Stimulated activated CD8-positive, alpha-beta memory T cell treated with anti-CD3 and anti-CD28 coated beads, Interleukin-7, amount 100 ng/mL, for 24 hours (primary cell): ENCODE data around the gene ESYT2.
"Not testable (repeated sequence)": the region's sequence is repeated elsewhere in the genome, so short reads cannot be mapped to it uniquely, and the experiment has no call there.

Experiments used
- DNase-seq: peaks from one replicate; pipeline ENCODE4 v3.0.0-alpha.2; 2020; ENCODE audit warnings: low read depth

Gene ESYT2

GRCh38 chr7:158856883-158857668 lies 27.8 kb upstream of the ESYT2 start:
- no peak for DNase-seq

GRCh38 chr7:158854681-158855081 lies 25.4 kb upstream of the ESYT2 start:
- no peak for DNase-seq

- DNase-seq = no peak
Observed at GRCh38 chr7:158850545-158851102, 21.3 kb upstream of the ESYT2 start.

- no peak for DNase-seq
Observed at GRCh38 chr7:158849768-158850544, 20.6 kb upstream of the ESYT2 start.

- no peak for DNase-seq
Observed at GRCh38 chr7:158849442-158849767, 20.1 kb upstream of the ESYT2 start.

GRCh38 chr7:158847451-158847866 lies 18.1 kb upstream of the ESYT2 start:
- DNase-seq = no peak

GRCh38 chr7:158846304-158846703 lies 17.0 kb upstream of the ESYT2 start:
- no peak for DNase-seq

GRCh38 chr7:158843771-158844170 lies 14.5 kb upstream of the ESYT2 start:
- no peak for DNase-seq

GRCh38 chr7:158842486-158842885 lies 13.2 kb upstream of the ESYT2 start:
- DNase-seq = no peak

- no peak for DNase-seq
Observed at GRCh38 chr7:158840604-158841003, 11.3 kb upstream of the ESYT2 start.

GRCh38 chr7:158839177-158839576 lies 9.9 kb upstream of the ESYT2 start:
- not testable (repeated sequence) for DNase-seq

GRCh38 chr7:158837790-158838637 lies 8.7 kb upstream of the ESYT2 start:
- DNase-seq = no peak

- no peak for DNase-seq
Observed at GRCh38 chr7:158836692-158837091, 7.4 kb upstream of the ESYT2 start.

GRCh38 chr7:158834878-158835784 lies 5.8 kb upstream of the ESYT2 start:
- no peak for DNase-seq

GRCh38 chr7:158832994-158833393 lies 3.7 kb upstream of the ESYT2 start:
- DNase-seq = no peak

GRCh38 chr7:158831738-158832091 lies 2.4 kb upstream of the ESYT2 start:
- DNase-seq = no peak

- no peak for DNase-seq
Observed at GRCh38 chr7:158830211-158830723, 958 bp upstream of the ESYT2 start.

- DNase-seq = no peak
Observed at GRCh38 chr7:158829021-158829341, 328 bp downstream of the ESYT2 start.

- DNase-seq = no peak
Observed at GRCh38 chr7:158828133-158829020, 932 bp downstream of the ESYT2 start.
